CD14-positive monocyte (primary cell): ENCODE results near the gene VPS13A. TPM values are rescaled to one million over a fixed set of nuclear protein-coding genes. Genes with fewer than 3 reads are reported as not detected.

ENCODE experiments used
- DNase-seq, 3 donors: peaks; one replicate each; pipeline ENCODE4 v3.0.0-alpha.2; 2011 to 2022
- H2AFZ ChIP-seq: 2 replicates; pipeline ENCODE4 v1.6.0; 2012; ENCODE audit warnings: mild to moderate bottlenecking, low read depth, low read length, inconsistent platforms; ENCODE audit not compliant: insufficient read depth, poor library complexity, severe bottlenecking
- H3K27ac ChIP-seq, 2 donors: 1 replicate in 1 of 2; 2 replicates in 1 of 2; pipeline ENCODE4 v1.5.1; 2012 to 2013; ENCODE audit warnings: low read length in 2 of 2, control low read depth in 1 of 2, inconsistent platforms in 1 of 2, low read depth in 1 of 2, mild to moderate bottlenecking in 1 of 2
- H3K27me3 ChIP-seq, 2 donors: one replicate each; pipeline versions ENCODE4 v1.6.0 to v1.6.1; 2011 to 2013; ENCODE audit warnings: low read length in 2 of 2; ENCODE audit not compliant: control insufficient read depth in 2 of 2, insufficient read depth in 2 of 2
- H3K36me3 ChIP-seq, 2 donors: replicated peaks in 1 of 2; 1 replicate in 1 of 2; 2 replicates in 1 of 2; pipeline versions ENCODE4 v1.5.1 to v1.6.1; 2012 to 2013; ENCODE audit warnings: low read length in 2 of 2, control low read depth in 1 of 2, inconsistent platforms in 1 of 2, mild to moderate bottlenecking in 1 of 2; ENCODE audit not compliant: insufficient read depth in 2 of 2, control insufficient read depth in 1 of 2
- H3K4me1 ChIP-seq, 2 donors: 1 replicate in 1 of 2; 2 replicates in 1 of 2; pipeline versions ENCODE4 v1.5.1 to v1.6.1; 2012 to 2013; ENCODE audit warnings: low read length in 2 of 2, control low read depth in 1 of 2, inconsistent platforms in 1 of 2, mild to moderate bottlenecking in 1 of 2, moderate library complexity in 1 of 2; ENCODE audit not compliant: insufficient read depth in 2 of 2, control insufficient read depth in 1 of 2
- H3K4me2 ChIP-seq: replicated peaks from 2 replicates; pipeline ENCODE3; 2012; ENCODE audit warnings: low read length, moderate library complexity, mild to moderate bottlenecking; ENCODE audit not compliant: poor library complexity, severe bottlenecking; ENCODE audit errors: extremely low read depth
- H3K4me3 ChIP-seq, 3 experiments: fragments of 200-600 bp in 1 of 3; sonication (generic) in 1 of 3; replicated peaks in 1 of 3; 1 replicate in 2 of 3; 2 replicates in 1 of 3; pipeline ENCODE4 v1.5.1; 2011 to 2013; ENCODE audit warnings: low read length in 3 of 3, mild to moderate bottlenecking in 3 of 3, control low read depth in 2 of 3, low read depth in 2 of 3, inconsistent platforms in 1 of 3, moderate library complexity in 1 of 3
- H3K79me2 ChIP-seq: 2 replicates; pipeline ENCODE4 v1.6.0; 2012; ENCODE audit warnings: mild to moderate bottlenecking, control low read depth, inconsistent platforms, low read length, moderate library complexity; ENCODE audit not compliant: insufficient read depth
- H3K9ac ChIP-seq: 2 replicates; pipeline ENCODE4 v1.6.0; 2017; ENCODE audit warnings: low read length, mild to moderate bottlenecking; ENCODE audit not compliant: insufficient read depth, poor library complexity, severe bottlenecking
- H3K9me3 ChIP-seq, 2 donors: replicated peaks in 1 of 2; 1 replicate in 1 of 2; 2 replicates in 1 of 2; pipeline versions ENCODE4 v1.5.1 to v1.6.1; 2012 to 2013; ENCODE audit warnings: low read length in 2 of 2, control low read depth in 1 of 2; ENCODE audit not compliant: control insufficient read depth in 1 of 2, insufficient read depth in 1 of 2
- H4K20me1 ChIP-seq: 2 replicates; pipeline ENCODE4 v1.6.0; 2012; ENCODE audit warnings: mild to moderate bottlenecking, low read length, control low read depth, moderate library complexity; ENCODE audit not compliant: insufficient read depth
- H3K27ac Mint-ChIP-seq, 7 donors: one replicate each; pipeline ENCODE4 v1.8.0; 2020; ENCODE audit warnings: mild to moderate bottlenecking in 7 of 7, mixed read lengths in 7 of 7, moderate library complexity in 6 of 7, inconsistent platforms in 2 of 7
- H3K27me3 Mint-ChIP-seq, 3 donors: one replicate each; pipeline ENCODE4 v1.8.0; 2021 to 2022; ENCODE audit warnings: low read depth in 3 of 3, mild to moderate bottlenecking in 3 of 3, mixed read lengths in 3 of 3, moderate library complexity in 3 of 3, inconsistent platforms in 1 of 3
- H3K36me3 Mint-ChIP-seq, 2 donors: one replicate each; pipeline ENCODE4 v1.8.0; 2020; ENCODE audit warnings: mixed read lengths in 2 of 2, inconsistent platforms in 1 of 2, mild to moderate bottlenecking in 1 of 2
- H3K4me1 Mint-ChIP-seq: one replicate; pipeline ENCODE4 v1.8.0; 2020; ENCODE audit warnings: mild to moderate bottlenecking, mixed read lengths
- H3K4me3 Mint-ChIP-seq, 2 donors: one replicate each; pipeline ENCODE4 v1.8.0; 2020; ENCODE audit warnings: mild to moderate bottlenecking in 2 of 2, mixed read lengths in 2 of 2, moderate library complexity in 1 of 2
- H3K9me3 Mint-ChIP-seq, 7 donors: one replicate each; pipeline ENCODE4 v1.8.0; 2020 to 2022; ENCODE audit warnings: mixed read lengths in 7 of 7, mild to moderate bottlenecking in 6 of 7, moderate library complexity in 6 of 7, inconsistent platforms in 2 of 7
- CTCF ChIP-seq: fragments of 200-600 bp; IDR thresholded peaks from one replicate; pipeline ENCODE4 v1.8.0; 2022; ENCODE audit warnings: antibody characterized with exemption, mild to moderate bottlenecking
- WGBS: methylation state at CpG from one replicate; pipeline ENCODE4 v1.1.5; 2013; ENCODE audit warnings: missing lambda C conversion rate; ENCODE audit not compliant: insufficient coverage; 5-methylcytosine and 5-hydroxymethylcytosine counted together
- intact Hi-C, 2 donors: fragments of 100-400 bp; cut with micrococcal nuclease; formaldehyde crosslinking; loops; one replicate each; pipeline versions ENCODE4 v1.15.0 to v1.15.1; 2023
- polyA plus RNA-seq, 3 donors: library from polyadenylated mRNA; depleted of rRNA in 1 of 3; unstranded in 2 of 3; stranded (reverse) in 1 of 3; fragments of 300-500 nt in 2 of 3; fragments of >200 nt in 1 of 3; fragmentation: Illumina TruSeq in 2 of 3; gene quantifications; 1 replicate in 2 of 3; 2 replicates in 1 of 3; pipeline ENCODE4 v1.2.3, GENCODE V29; 2012 to 2021

Gene VPS13A
- polyA plus RNA-seq, 3 donors, result 0.27 to 1.8 (median 1.1) TPM

DNA sequence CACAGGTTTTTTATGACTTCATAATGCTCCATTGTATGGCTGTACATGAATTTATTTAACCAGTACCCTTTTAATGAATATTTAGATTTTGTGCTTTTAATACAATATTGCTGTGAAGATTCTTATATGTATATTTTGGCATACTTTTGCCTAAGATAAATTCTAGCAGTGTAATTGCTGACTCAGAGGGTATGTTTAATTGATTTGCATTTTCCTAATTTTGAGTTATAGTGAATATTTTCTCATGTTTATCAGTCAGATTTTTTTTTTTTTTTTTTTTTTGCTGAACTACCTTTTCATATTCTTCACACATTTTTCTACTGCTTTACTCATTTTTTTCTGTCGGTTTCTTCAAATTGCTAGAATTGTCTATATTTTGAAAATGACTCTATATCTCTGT is 222.6 kb downstream of the VPS13A start:
- Mint-ChIP-seq H3K27me3 (peaks cover 0 to 2% (median 0%) of the 10 kb centered on the region in 3 donors), H3K27ac (no peak overlapping the region), H3K4me1 (no peaks in the 10 kb centered on the region), H3K9me3 (peaks cover 0 to 2% (median 0%) of the 10 kb centered on the region in 7 donors), H3K36me3 (peaks cover 0 to 1% of the 10 kb centered on the region in 2 donors), H3K4me3 (no peak overlapping the region)
- WGBS, result no CpG with 5 or more reads among the region's 1 CpG
- no peaks in the 10 kb centered on the region for H3K27me3 ChIP-seq
- intact Hi-C loops, result no loop called here
- TF ChIP-seq CTCF, result no peak
- H3K27ac ChIP-seq, result no peak overlapping the region
- no peaks in the 10 kb centered on the region for H3K79me2 ChIP-seq
- H3K9me3 ChIP-seq, result no peaks in the 10 kb centered on the region
- DNase-seq, result no peak
- H3K4me1 ChIP-seq, result no peaks in the 10 kb centered on the region
- no peak overlapping the region for H3K4me2 ChIP-seq
- no peak overlapping the region for H3K9ac ChIP-seq
- H2AFZ ChIP-seq, result no peak overlapping the region
- no peaks in the 10 kb centered on the region for H4K20me1 ChIP-seq
- H3K4me3 ChIP-seq, result no peak overlapping the region
- no peaks in the 10 kb centered on the region for H3K36me3 ChIP-seq

DNA sequence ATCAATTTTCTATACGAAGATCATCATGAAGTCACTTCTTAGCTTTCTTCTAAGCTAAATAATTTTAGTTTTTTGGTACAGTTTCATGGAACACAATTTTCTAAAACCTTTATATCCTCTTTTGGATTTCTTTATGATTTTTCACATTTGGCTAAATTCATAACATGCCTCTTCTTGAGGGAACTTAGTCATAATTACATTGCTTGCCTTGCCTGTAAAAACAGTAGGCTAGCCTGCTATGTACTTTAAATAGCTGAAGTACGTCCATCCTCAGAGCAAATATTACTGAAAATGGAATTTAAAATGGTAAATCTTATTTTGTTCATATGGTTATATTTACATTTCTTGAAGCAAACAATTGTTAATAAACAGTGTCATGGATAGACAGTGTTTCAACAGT is 225.0 kb downstream of the VPS13A start:
- H2AFZ ChIP-seq, result no peak overlapping the region
- no peak for TF ChIP-seq CTCF
- no peak overlapping the region for H3K27ac ChIP-seq
- H3K36me3 ChIP-seq, result no peaks in the 10 kb centered on the region
- no peaks in the 10 kb centered on the region for H3K27me3 ChIP-seq
- Mint-ChIP-seq H3K9me3 (peaks cover 0 to under 1% (median 0%) of the 10 kb centered on the region in 7 donors), H3K36me3 (peaks cover 2 to 13% of the 10 kb centered on the region in 2 donors), H3K4me3 (no peak overlapping the region), H3K27ac (no peak overlapping the region), H3K27me3 (peaks cover 0 to 2% (median 0%) of the 10 kb centered on the region in 3 donors), H3K4me1 (no peaks in the 10 kb centered on the region)
- DNase-seq, result no peak
- H3K4me3 ChIP-seq, result no peak overlapping the region
- no peaks in the 10 kb centered on the region for H4K20me1 ChIP-seq
- H3K79me2 ChIP-seq, result no peaks in the 10 kb centered on the region
- intact Hi-C loops, result no loop called here
- H3K9ac ChIP-seq, result no peak overlapping the region
- H3K9me3 ChIP-seq, result no peaks in the 10 kb centered on the region
- H3K4me1 ChIP-seq, result no peaks in the 10 kb centered on the region
- no peak overlapping the region for H3K4me2 ChIP-seq
- WGBS, result no CpG with 5 or more reads among the region's 2 CpGs
